Right renal pelvis (tissue), 4 donors: ENCODE data around the gene DNAJC16. TPM values are rescaled to one million over a fixed set of nuclear protein-coding genes. Genes with fewer than 3 reads are reported as not detected.
"Not testable (repeated sequence)": the region's sequence is repeated elsewhere in the genome, so short reads cannot be mapped to it uniquely, and the experiment has no call there.

ENCODE experiments used
- DNase-seq, 4 donors: peaks; one replicate each; pipeline ENCODE4 v3.0.0-alpha.2; 2013; ENCODE audit warnings: low read depth in 4 of 4, low spot score in 3 of 4, missing footprints in 1 of 4
- polyA plus RNA-seq, 4 donors: library from polyadenylated mRNA; unstranded; fragments of 120-200 nt; gene quantifications; one replicate each; pipeline ENCODE4 v1.2.1, GENCODE V29; 2013; ENCODE audit not compliant: insufficient read length in 4 of 4

DNAJC16 gene
- polyA plus RNA-seq: 10 to 100 TPM; 27.6 to 33.4 (median 30.7) TPM

- peak; percentile 98 to 100 (median 100) for DNase-seq
Measured at GRCh38 chr1:15526490-15527339, at the start of gene DNAJC16. DNAJC16 (plus strand) TSS chr1:15526848; CDS start chr1:15529106, 2,258 bp downstream.

DNA sequence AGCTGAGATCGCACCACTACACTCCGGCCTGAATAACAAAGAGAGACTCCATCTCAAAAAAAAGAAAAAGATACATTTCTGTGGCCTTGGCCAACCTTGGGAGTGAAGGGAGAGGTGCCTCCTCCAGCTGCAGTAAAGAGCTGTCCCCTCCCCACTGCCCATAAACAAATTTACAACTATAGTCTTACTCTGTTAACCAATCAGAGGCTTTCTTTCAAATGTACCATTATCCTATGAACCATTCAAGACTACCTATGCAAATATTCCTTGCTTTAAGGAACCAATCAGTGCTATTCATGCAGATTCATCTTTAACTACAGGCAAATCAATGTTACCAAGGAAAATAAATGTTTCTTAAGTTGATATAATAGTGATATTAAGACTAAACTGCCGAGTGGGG lies 49.7 kb upstream of the DNAJC16 start:
- DNase-seq: no peak

DNA sequence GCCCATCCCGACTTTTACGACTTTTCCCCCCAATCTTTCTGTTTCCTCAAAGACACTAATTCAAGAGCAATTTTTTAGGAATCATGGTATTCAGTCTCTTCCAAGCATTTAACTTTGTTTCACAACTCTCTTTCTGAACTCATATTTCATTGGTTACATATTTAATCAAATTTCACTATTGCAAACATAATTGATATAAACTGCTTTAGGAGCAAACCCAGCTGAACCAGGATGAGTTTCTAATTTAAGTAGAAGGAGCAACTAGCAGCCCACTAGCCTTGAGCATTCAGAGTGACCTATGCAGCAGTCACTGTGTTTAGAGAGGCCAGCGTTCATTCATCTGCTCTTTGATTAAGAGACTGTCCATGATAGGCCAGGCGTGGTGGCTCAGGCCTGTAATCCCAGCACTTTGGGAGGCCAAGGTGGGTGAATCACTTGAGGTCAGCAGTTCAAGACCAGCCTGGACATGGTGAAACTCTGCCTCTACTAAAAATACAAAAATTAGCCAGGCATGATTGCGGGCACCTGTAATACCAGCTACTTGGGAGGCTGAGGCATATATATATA lies 48.9 kb upstream of the DNAJC16 start:
- no peak for DNase-seq

GRCh38 chr1:15479654-15480347 lies 46.8 kb upstream of the DNAJC16 start:
- no peak for DNase-seq

- not testable (repeated sequence) for DNase-seq
Measured at GRCh38 chr1:15482455-15482854, 44.2 kb upstream of the DNAJC16 start.

DNA sequence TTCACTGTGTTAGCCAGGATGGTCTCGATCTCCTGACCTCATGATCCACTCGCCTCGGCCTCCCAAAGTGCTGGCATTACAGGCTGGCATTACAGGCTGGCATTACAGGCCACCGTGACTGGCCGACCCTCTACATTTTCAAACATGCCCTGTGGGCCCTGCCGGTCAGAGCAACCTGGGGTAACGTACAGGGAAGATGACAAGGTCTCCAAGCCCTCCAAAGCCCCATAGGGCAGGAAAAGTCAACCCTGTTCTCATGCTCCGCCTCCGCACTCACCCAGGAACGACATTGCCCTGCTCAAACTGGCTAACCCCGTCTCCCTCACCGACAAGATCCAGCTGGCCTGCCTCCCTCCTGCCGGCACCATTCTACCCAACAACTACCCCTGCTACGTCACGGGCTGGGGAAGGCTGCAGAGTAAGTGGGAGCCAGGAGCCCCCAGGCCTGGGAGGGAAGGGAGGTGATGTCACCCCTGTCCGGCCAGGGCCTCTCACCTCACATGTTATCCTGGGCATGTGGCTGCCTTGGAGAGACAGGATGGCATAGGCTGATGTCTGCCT lies 43.6 kb upstream of the DNAJC16 start:
- DNase-seq: not testable (repeated sequence)

- DNase-seq: no peak
Measured at GRCh38 chr1:15483971-15484370, 42.7 kb upstream of the DNAJC16 start.

- not testable (repeated sequence) for DNase-seq
Measured at GRCh38 chr1:15484443-15484842, 42.2 kb upstream of the DNAJC16 start.

DNA sequence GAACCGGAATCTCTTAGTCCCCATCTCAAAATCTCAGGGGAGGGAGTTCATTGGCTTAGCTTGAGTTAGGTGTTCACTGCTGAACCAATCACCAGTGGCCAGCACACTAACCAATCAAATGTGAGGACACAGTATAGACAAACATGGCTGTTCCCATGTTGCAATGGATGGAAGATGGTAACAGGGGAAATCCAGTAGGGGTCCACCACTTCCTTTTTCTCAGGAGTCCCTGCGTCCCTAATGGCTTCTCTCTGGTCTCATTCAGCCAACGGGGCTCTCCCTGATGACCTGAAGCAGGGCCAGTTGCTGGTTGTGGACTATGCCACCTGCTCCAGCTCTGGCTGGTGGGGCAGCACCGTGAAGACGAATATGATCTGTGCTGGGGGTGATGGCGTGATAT lies 41.0 kb upstream of the DNAJC16 start:
- no peak for DNase-seq

DNA sequence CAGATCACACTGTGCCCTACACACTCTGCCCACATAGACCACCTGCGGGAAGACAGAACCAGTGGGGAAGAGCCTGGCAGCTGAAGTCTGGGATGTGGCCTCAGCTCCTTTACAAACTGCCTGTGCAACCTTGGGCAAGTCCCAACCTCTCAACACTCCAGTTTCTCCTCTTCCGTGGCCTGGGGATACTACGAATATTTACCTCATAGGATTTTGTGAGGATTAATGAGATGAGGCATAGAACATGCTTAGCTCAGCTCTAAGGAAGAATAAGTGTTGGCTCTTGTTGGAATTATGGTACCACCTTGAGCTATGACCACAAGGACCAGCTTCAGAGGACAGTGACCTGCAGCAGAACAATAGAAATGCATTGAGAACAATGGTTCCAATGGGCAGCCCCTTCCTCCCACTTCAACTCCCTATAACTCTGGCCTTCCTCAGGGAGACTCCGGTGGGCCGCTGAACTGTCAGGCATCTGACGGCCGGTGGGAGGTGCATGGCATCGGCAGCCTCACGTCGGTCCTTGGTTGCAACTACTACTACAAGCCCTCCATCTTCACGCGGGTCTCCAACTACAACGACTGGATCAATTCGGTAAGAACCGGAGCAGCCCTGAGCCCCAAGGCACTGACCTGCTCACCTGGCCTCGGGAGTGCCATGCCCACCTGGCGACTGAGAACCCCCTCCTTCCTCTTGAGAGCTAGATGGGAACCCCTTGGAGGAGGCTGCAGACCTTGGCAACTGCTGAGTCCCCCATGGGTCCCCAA lies 39.6 kb upstream of the DNAJC16 start:
- DNase-seq: not testable (repeated sequence)

DNA sequence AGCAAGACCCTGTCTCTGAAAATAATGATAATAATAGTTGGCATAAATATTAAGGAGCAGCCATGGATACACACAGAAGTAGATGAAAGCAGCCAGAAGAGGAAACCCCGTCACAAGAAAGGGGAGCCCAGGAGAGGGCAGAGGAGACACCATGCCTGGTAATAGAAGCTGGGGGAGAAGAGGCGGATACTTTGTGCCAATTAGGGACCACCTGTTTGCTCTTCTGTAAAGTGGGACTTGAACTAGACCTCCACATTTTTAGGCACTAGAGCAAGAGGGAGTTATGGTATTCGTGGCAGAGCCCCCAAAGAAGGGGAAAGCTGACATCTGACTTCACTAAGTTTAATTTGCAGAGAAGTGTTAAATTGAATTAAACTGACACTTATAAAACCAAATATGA lies 38.3 kb upstream of the DNAJC16 start:
- no peak for DNase-seq

- no peak for DNase-seq
Measured at GRCh38 chr1:15489052-15489736, 37.5 kb upstream of the DNAJC16 start.

GRCh38 chr1:15491010-15491409 lies 35.6 kb upstream of the DNAJC16 start:
- not testable (repeated sequence) for DNase-seq

DNA sequence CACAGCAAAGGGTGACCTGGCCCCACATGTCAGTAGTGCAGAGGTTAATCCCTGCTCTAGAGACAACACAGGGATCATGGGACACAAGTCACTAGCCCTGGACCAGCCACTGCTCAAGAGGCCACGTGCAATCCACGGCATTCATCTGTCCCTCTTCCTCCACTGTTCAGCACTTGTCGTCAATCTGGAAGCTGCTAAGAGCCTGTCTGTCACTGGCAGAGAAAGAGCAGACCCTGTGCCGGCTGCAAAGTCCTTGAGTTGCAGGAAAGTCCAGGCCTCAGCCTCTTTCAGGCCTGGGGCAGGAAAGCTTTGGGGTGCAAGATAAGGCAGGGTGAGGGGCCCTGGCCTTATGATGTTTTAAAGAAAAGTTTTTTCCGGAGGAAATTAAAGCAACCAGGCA lies 34.1 kb upstream of the DNAJC16 start:
- DNase-seq: no peak

DNA sequence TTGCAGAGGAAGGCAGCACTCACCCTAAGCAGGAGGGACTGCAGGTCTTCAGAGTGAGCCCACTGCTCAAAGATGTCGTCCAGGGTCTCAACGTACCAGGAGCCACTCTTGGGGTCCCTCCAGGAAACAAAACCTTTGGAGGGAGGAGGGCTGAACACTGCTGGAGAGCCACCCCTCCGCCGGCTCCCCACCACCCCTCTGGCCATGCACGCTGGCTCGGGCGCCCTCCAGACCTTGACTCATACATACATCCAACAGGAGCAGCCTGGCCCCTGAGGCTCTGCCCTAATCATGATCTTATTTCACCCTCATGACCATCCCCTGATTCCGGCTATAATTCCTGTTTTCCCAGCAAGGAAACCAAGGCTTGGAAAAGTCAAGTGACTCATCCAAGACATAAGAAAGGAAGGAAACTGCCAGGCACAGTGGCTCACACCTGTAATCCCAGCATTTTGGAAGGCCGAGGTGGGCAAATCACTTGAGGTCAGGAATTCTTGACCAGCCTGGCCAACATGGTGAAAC lies 32.7 kb upstream of the DNAJC16 start:
- DNase-seq: no peak

DNA sequence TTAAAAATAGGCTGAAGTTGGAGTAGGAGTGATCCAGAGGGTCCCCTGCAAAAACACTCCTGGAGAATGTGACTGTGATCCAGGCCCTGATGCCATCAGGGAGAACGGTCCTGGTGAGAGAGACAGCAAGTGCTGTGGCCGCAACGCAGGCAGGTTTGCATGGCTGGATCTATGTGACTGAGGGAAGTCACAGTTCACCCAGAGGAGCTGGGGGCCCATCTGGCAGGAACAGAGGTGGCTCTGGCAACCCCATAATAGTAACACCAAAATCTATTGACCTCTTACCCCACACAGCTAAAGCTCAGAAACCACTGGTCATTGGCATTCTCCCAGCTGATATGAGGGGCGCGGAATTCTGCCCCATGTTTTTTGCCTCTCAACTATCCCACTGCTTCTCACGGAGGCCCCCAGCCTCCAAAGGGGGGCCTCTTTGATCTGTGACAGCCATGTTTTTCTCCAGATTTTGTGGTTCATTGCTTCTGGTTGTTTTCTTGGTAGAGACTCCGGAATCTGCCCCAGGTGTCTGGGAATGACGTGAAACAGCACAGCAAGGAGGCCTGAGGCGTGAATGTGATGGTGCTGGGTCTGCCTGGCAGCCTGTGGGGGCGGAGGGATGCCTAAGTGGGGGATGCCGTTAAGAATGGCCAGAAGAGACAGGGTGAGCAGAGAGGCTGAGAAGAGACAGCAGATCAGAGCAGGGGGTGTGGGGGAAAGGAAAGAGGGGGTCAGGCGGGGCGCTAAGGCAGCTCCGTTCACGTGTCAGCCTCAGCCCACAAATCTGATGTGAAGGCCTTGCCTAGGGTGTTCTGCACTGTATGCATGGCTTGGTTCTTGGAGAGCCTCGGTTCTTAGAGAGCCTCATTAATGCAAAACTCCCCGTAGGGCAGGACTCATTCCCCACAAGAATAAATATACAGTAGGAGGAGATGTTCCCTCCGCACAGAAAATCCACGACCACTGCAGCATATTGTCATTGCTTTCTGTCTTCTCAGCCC lies 26.2 kb upstream of the DNAJC16 start:
- no peak for DNase-seq

DNA sequence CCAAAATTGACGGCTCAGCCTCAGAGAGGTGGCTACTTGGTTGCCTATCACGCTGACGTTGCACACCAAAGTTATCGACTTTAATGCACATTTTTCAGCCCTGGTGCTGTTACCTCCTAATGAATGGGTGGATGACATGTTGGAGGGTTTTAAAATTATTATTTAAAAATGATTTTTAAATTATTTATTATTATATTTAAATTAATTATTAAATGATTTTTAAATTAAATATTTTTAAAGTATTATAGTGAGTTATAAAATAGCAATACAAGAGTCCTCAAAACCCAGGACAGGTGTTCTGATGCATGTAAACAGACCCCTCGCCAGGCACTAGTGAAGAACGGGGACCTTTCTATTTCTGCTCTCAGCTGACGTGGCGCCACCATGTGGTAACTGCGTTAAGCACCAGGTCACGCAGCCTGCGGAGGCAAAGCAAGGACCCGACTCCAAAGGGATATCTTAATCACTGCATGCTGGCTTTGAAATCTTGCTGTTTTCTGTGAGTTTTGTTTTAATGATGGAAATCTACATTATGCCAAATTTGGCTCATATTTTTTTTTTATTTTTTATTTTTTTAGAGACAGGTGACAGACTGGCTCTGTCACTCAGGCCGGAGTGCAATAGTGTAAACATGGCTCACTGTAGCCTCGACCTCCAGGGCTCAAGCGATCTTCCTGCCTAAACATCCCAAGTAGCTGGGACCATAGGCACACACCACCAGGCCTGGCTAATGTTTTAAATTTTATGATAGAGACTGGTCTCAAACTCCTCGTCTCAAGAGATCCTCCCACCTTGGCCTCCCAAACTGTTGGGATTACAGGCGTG lies 25.2 kb upstream of the DNAJC16 start:
- no peak for DNase-seq

- no peak for DNase-seq
Measured at GRCh38 chr1:15504436-15504835, 22.2 kb upstream of the DNAJC16 start.
